OCI-LY7 (cell line): ENCODE results near the gene ZNF268. TPM values are rescaled to one million over a fixed set of nuclear protein-coding genes. Genes with fewer than 3 reads are reported as not detected.

ENCODE experiments used
- BruUV-seq: library from RNA; stranded (reverse); fragments of 400-500 nt; replicated peaks from 2 replicates; lab custom pipeline; 2021; lab: Mats Ljungman, UMichigan
- CTCF ChIA-PET: fragments of 300-600 bp; sonication (Branson Sonifier 250); formaldehyde crosslinking; loops from one replicate; lab custom pipeline; 2022; ENCODE audit warnings: antibody characterized with exemption; ENCODE audit not compliant: unreplicated experiment; lab: Charles Lee
- POLR2A ChIA-PET: fragments of 300-600 bp; sonication (Branson Sonifier 250); formaldehyde crosslinking; loops from one replicate; lab custom pipeline; 2022; ENCODE audit warnings: antibody characterized with exemption; lab: Charles Lee
- DNase-seq: peaks from one replicate; pipeline ENCODE4 v3.0.0-alpha.2; 2015; ENCODE audit warnings: low spot score
- H2AFZ ChIP-seq: fragments of 200-600 bp; sonication (generic), shearing (Covaris generic); 2 replicates; pipeline ENCODE4 v1.6.1; 2014; ENCODE audit warnings: mild to moderate bottlenecking, antibody characterized with exemption, low read length, moderate library complexity
- H3K27ac ChIP-seq: fragments of 200-600 bp; sonication (generic); 2 replicates; pipeline ENCODE4 v1.5.1; 2014; ENCODE audit warnings: mixed run types, low read depth, mild to moderate bottlenecking, moderate library complexity, low read length, inconsistent platforms; ENCODE audit not compliant: poor library complexity, severe bottlenecking
- H3K36me3 ChIP-seq: fragments of 200-600 bp; sonication (generic); 2 replicates; pipeline ENCODE4 v1.6.1; 2014; ENCODE audit warnings: mild to moderate bottlenecking, antibody characterized with exemption, low read length, moderate library complexity, mixed read lengths; ENCODE audit not compliant: insufficient read depth
- H3K4me1 ChIP-seq: fragments of 200-600 bp; sonication (generic); 2 replicates; pipeline ENCODE4 v1.5.1; 2014; ENCODE audit warnings: mild to moderate bottlenecking, low read length; ENCODE audit not compliant: insufficient read depth, poor library complexity, severe bottlenecking
- H3K4me2 ChIP-seq: fragments of 200-600 bp; sonication (generic); 2 replicates; pipeline ENCODE4 v1.6.1; 2014; ENCODE audit warnings: mild to moderate bottlenecking, low read length
- H3K4me3 ChIP-seq: fragments of 200-600 bp; sonication (generic); 2 replicates; pipeline ENCODE4 v1.5.1; 2014; ENCODE audit warnings: mild to moderate bottlenecking, low read depth, low read length; ENCODE audit not compliant: poor library complexity, severe bottlenecking
- H3K79me2 ChIP-seq: fragments of 200-600 bp; sonication (generic); 2 replicates; pipeline ENCODE4 v1.6.1; 2016; ENCODE audit warnings: low read depth, mild to moderate bottlenecking, low read length, moderate library complexity, mixed read lengths; ENCODE audit not compliant: insufficient read depth
- H3K9me2 ChIP-seq: fragments of 200-600 bp; sonication (generic); 2 replicates; pipeline ENCODE4 v1.6.1; 2016; ENCODE audit warnings: mild to moderate bottlenecking, low read length, mixed read lengths; ENCODE audit not compliant: insufficient read depth
- H3K9me3 ChIP-seq: fragments of 200-600 bp; sonication (generic); 2 replicates; pipeline ENCODE4 v1.6.1; 2014; ENCODE audit warnings: mild to moderate bottlenecking, mixed run types, low read length, mixed read lengths
- H4K20me1 ChIP-seq: fragments of 200-600 bp; sonication (generic); 2 replicates; pipeline ENCODE4 v1.6.1; 2014; ENCODE audit warnings: mild to moderate bottlenecking, antibody characterized with exemption, low read length, moderate library complexity, mixed read lengths; ENCODE audit not compliant: insufficient read depth
- EZH2phosphoT487 ChIP-seq: fragments of 200-600 bp; sonication (generic); IDR thresholded peaks from 2 replicates; pipeline ENCODE4 v1.6.1; 2018; ENCODE audit warnings: low read depth, borderline replicate concordance, mild to moderate bottlenecking, mixed run types, antibody characterized with exemption, low read length, moderate library complexity, mixed read lengths
- intact Hi-C: fragments of 100-400 bp; cut with micrococcal nuclease; formaldehyde crosslinking; loops from one replicate; pipeline ENCODE4 v1.10.0; 2022; ENCODE audit not compliant: unreplicated experiment
- total RNA-seq, 2 experiments: library from RNA; depleted of rRNA in 1 of 2; stranded (reverse); fragments of >200 nt in 1 of 2; shearing (Covaris generic) in 1 of 2; gene quantifications; 2 replicates each; pipeline ENCODE4 v1.2.3, GENCODE V29; 2014 to 2022
- TF ChIP-seq, protein P1 (sequence below): fragments of 200-600 bp; sonication (generic); conservative IDR thresholded peaks from 2 replicates; pipeline ENCODE4 v1.5.1; 2014; ENCODE audit warnings: mild to moderate bottlenecking, antibody characterized with exemption, low read length, moderate library complexity, mixed read lengths

The ZNF268 gene
- total RNA-seq, 2 experiments from 2014 or later = 17.9 to 19.1 TPM

DNA sequence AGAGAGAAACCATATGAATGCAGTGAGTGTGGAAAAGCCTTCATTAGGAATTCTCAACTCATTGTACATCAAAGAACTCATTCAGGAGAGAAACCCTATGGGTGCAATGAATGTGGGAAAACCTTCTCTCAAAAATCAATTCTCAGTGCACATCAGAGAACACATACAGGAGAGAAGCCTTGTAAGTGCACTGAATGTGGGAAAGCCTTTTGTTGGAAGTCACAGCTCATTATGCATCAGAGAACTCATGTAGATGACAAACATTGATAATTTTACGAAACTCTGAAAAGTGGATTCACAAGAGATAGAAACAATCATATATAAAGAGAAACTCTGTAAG lies 22.9 kb downstream of the ZNF268 start:
- POLR2A ChIA-PET = no interaction called here
- Histone ChIP-seq H3K36me3 (peaks cover 46% of the 10 kb centered on the region), H4K20me1 (no peaks in the 10 kb centered on the region), H2AFZ (no peak overlapping the region), H3K4me3 (no peak overlapping the region), H3K79me2 (no peaks in the 10 kb centered on the region), H3K4me2 (no peak overlapping the region), H3K9me2 (no peaks in the 10 kb centered on the region), H3K27ac (no peak overlapping the region), H3K9me3 (peaks cover 71% of the 10 kb centered on the region), H3K4me1 (no peaks in the 10 kb centered on the region)
- no peak for DNase-seq
- CTCF ChIA-PET = no interaction called here
- TF ChIP-seq, protein P1, sequence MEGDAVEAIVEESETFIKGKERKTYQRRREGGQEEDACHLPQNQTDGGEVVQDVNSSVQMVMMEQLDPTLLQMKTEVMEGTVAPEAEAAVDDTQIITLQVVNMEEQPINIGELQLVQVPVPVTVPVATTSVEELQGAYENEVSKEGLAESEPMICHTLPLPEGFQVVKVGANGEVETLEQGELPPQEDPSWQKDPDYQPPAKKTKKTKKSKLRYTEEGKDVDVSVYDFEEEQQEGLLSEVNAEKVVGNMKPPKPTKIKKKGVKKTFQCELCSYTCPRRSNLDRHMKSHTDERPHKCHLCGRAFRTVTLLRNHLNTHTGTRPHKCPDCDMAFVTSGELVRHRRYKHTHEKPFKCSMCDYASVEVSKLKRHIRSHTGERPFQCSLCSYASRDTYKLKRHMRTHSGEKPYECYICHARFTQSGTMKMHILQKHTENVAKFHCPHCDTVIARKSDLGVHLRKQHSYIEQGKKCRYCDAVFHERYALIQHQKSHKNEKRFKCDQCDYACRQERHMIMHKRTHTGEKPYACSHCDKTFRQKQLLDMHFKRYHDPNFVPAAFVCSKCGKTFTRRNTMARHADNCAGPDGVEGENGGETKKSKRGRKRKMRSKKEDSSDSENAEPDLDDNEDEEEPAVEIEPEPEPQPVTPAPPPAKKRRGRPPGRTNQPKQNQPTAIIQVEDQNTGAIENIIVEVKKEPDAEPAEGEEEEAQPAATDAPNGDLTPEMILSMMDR = no peak
- no peak for TF ChIP-seq EZH2phosphoT487
- no TSS peak for BruUV-seq
- intact Hi-C loops = no loop called here

DNA sequence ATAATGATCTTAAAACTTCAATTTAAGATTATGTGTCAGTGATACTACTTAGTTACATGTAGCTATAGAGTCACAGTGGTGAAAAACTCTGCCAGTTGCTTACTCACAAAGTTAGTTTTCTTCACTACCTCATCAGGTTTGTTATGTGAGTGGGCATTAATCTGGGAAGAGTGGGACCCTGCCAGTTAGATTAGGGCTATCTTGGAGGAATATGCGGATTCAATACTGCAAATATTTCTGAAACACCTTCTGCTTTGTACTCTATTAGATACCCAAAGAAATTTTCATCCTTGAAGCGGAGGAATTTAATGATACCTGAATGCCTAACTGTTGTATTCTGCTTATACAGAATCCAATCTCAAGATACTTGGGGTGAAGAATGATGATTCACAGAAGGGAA lies 25.1 kb downstream of the ZNF268 start:
- Histone ChIP-seq H3K9me2 (no peaks in the 10 kb centered on the region), H3K79me2 (no peaks in the 10 kb centered on the region), H3K27ac (no peak overlapping the region), H3K4me3 (no peak overlapping the region), H3K4me1 (no peaks in the 10 kb centered on the region), H2AFZ (no peak overlapping the region), H3K9me3 (peaks cover 64% of the 10 kb centered on the region), H4K20me1 (no peaks in the 10 kb centered on the region), H3K4me2 (no peak overlapping the region), H3K36me3 (peaks cover 34% of the 10 kb centered on the region)
- no TSS peak for BruUV-seq
- intact Hi-C loops = no loop called here
- POLR2A ChIA-PET = no interaction called here
- CTCF ChIA-PET = no interaction called here
- no peak for DNase-seq
- TF ChIP-seq EZH2phosphoT487 = no peak
- TF ChIP-seq, protein P1 = no peak

DNA sequence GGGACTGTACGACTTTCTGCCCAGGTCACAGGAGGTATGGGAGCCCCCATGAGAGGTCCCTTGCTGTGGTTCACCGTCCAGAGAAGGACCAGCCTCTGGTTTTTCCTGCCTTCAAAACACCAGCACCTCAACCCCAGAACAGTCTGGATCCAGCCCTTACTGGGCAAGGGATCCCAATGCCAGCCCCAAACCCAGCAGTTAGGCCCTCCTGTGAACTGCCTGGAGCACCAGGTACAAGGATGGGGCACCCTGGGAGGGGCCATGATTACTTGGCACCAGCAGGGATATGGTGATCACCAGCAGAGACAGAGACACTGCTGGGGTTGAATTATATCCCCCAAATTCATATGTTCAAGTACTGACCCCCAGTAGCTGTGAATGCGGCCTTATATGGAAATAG lies 34.4 kb downstream of the ZNF268 start:
- no peak overlapping the region for H3K4me2 ChIP-seq
- no peaks in the 10 kb centered on the region for H4K20me1 ChIP-seq
- no peaks in the 10 kb centered on the region for H3K4me1 ChIP-seq
- H3K4me3 ChIP-seq = no peak overlapping the region
- intact Hi-C loops = no loop called here
- TF ChIP-seq EZH2phosphoT487 = no peak
- TF ChIP-seq, protein P1 = no peak
- no peaks in the 10 kb centered on the region for H3K79me2 ChIP-seq
- H3K9me3 ChIP-seq = peaks cover 6% of the 10 kb centered on the region; the same call in 1 of the 2 replicates
- no peak overlapping the region for H3K27ac ChIP-seq
- H2AFZ ChIP-seq = no peak overlapping the region
- H3K9me2 ChIP-seq = no peaks in the 10 kb centered on the region
- POLR2A ChIA-PET = no interaction called here
- no TSS peak for BruUV-seq
- no peaks in the 10 kb centered on the region for H3K36me3 ChIP-seq
- no peak for DNase-seq
- CTCF ChIA-PET = no interaction called here
